ENCODE results near the gene CDT1. TPM values are rescaled to one million over a fixed set of nuclear protein-coding genes. Genes with fewer than 3 reads are reported as not detected.
A peak's percentile ranks its signal among the peaks of the same experiment; 100 is the strongest.

The CDT1 gene
- total RNA-seq, 4 donors from 2014 or later: 0.31 to 2.5 (median 0.42) TPM; not detected in 1

DNA sequence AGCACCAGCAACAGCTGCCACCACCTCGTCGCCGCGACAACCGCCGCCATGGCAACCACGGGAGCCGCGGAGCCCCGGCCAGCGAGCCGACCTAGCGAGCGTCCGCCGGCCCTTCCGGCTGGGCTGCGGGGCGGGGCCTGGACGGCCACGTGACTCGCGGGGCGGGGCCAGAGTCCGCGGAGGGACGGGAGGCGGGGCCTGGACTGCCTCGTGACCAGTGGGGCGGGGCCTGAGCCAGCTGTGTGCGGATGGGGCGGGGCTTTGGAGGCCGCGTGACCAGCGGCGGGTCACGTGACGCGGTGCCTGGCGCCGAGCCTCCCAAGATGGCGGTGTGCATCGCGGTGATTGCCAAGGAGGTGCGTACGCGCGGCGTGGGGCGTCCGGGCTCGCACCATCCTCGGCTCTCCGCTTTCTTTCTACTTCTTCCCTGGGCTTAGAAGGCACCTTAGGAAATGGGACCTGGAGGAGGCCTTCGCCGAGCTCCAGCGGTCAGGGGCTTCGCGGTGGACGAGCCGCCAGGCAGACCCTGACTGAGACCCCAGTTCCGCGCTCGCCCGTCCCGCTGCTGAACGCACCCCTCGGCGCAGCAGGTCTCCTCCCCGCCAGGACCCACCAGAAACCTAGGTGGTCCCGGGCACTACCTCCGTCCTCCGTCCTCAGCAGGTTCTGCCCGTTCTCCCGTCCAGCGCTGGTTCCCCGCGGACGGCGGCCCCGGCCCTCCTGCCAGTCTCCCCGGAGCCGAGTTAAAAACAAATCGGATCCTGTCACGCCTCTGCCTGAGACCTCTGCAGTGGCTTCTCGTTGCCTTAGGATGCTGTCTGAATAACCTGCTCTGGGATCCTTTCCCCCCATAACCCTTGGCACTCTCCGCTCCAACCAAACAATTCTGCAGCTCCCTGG, 53.5 kb downstream of the CDT1 start, which contains the start of the genes GALNS and TRAPPC2L:
Gene GALNS, minus strand, starts transcription at position 120 of the 900 bp plus-strand sequence. Its CDS starts 70 bp downstream, at position 50.
Gene TRAPPC2L, plus strand, starts transcription at position 300 of the 900 bp plus-strand sequence. Its CDS starts 24 bp downstream, at position 324.
- in situ Hi-C loops (cut with MboI; ENCODE audit: low sequenced_read_pairs in 4 of 4): loop anchor here in 1 of 4 donors (25.0 kb wide), 1 partner anchor 355 kb away; the partner anchor contains the start of genes SLC22A31 and ZNF778
- Histone ChIP-seq H3K27me3 (no peaks in the 10 kb centered on the region), H3K4me3 (peak within 1 kb of the TSS; percentile 91 to 99 (median 94)), H3K27ac (peak within 1 kb of the TSS; percentile 89 to 92 (median 90)), H3K9me3 (no peaks in the 10 kb centered on the region), H3K4me1 (peaks cover 16 to 17% of the 10 kb centered on the region in 2 donors), H3K36me3 (peaks cover 0 to 36% of the 10 kb centered on the region in 2 donors)
- ATAC-seq: peak; percentile 92 to 95
- intact Hi-C loops (cut with DNase I; ENCODE audit: low total_unique reads): loop anchor here (1.0 to 10.0 kb wide), 5 partner anchors 46 to 360 kb away; partner anchors contain the start of genes APRT, CDH15, CTU2 and RNF166
- peak; percentile 97 for DNase-seq
- peak; percentile 79 to 81 for TF ChIP-seq POLR2A (IDR thresholded peaks at IDR 0.05)
- TF ChIP-seq, protein P1, sequence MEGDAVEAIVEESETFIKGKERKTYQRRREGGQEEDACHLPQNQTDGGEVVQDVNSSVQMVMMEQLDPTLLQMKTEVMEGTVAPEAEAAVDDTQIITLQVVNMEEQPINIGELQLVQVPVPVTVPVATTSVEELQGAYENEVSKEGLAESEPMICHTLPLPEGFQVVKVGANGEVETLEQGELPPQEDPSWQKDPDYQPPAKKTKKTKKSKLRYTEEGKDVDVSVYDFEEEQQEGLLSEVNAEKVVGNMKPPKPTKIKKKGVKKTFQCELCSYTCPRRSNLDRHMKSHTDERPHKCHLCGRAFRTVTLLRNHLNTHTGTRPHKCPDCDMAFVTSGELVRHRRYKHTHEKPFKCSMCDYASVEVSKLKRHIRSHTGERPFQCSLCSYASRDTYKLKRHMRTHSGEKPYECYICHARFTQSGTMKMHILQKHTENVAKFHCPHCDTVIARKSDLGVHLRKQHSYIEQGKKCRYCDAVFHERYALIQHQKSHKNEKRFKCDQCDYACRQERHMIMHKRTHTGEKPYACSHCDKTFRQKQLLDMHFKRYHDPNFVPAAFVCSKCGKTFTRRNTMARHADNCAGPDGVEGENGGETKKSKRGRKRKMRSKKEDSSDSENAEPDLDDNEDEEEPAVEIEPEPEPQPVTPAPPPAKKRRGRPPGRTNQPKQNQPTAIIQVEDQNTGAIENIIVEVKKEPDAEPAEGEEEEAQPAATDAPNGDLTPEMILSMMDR (IDR thresholded peaks at IDR 0.05 in 4 of 5, conservative IDR thresholded peaks at IDR 0.05 in 1 of 5): peak in 2 of 5 experiments; percentile 44 to 54

DNA sequence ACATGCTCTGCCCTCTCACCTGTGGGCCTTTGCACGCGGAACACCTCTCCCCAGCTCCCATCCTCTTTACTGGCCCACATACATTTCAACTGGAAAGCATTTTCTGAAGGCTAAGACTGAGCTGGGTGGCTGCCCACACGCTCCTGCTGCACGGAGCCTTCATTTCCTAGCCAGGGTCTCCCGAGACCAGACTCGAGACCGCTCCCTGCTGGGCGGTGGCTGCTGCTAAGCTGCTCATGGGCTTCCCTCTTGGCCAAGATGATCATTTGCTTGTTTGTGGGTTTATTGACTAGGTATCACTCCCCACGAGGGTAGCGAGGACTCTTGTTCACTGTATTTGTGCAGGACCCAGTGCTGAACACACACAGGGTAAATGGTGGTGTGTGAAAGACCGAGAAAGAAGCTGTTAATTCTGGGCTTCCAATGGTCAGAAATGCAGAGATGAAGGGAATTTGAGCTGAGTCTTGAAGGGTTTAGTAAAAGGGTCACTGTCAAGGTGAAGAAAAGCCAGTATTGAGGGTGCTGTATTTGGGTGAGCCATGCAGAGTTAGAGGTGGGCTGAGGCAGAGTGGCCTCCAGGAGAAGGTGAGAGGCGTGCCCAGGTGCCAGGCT, 54.2 kb downstream of the CDT1 start:
- peak overlapping the region; percentile 91 to 99 (median 94) for H3K4me3 ChIP-seq
- peak overlapping the region; percentile 89 to 92 (median 90) for H3K27ac ChIP-seq
- DNase-seq (peak in 1 of 2 donors; percentile 50), ATAC-seq (peak; percentile 32 to 34)
- TF ChIP-seq, protein P1 (IDR thresholded peaks at IDR 0.05 in 4 of 5, conservative IDR thresholded peaks at IDR 0.05 in 1 of 5): peak; percentile 28 to 57 (median 37)
- no peak for TF ChIP-seq POLR2A (IDR thresholded peaks at IDR 0.05)
- no peaks in the 10 kb centered on the region for H3K9me3 ChIP-seq
- intact Hi-C loops (cut with DNase I; ENCODE audit: low total_unique reads) (loop anchor here (1.0 to 10.0 kb wide), 5 partner anchors 47 to 359 kb away; partner anchors contain the start of genes APRT, CDH15, CTU2 and RNF166), in situ Hi-C loops (cut with MboI; ENCODE audit: low sequenced_read_pairs in 4 of 4) (loop anchor here in 1 of 4 donors (25.0 kb wide), 1 partner anchor 354 kb away; the partner anchor contains the start of genes SLC22A31 and ZNF778)
- H3K36me3 ChIP-seq: peaks cover 0 to 41% of the 10 kb centered on the region in 2 donors
- H3K27me3 ChIP-seq: no peaks in the 10 kb centered on the region
- peaks cover 16 to 17% of the 10 kb centered on the region in 2 donors for H3K4me1 ChIP-seq

Other genes with a start within 250 kb of the CDT1 start
- 10 to 100 TPM; 10.9 to 20.5 (median 18.4) TPM for gene ZC3H18, start 233.4 kb upstream of the CDT1 start, total RNA-seq
- not detected for gene IL17C, start 165.2 kb upstream of the CDT1 start, total RNA-seq
- gene CYBA, start 152.7 kb upstream of the CDT1 start, total RNA-seq: 10 to 100 TPM in 3 of 4 donors, 1 to 10 TPM in 1; 5.1 to 33.2 (median 28.7) TPM
- 10 to 100 TPM in 3 of 4 donors, 1 to 10 TPM in 1; 9.0 to 16.3 (median 13.4) TPM for gene MVD, start 140.7 kb upstream of the CDT1 start, total RNA-seq
- 1 to 10 TPM; 1.2 to 2.2 (median 1.6) TPM for gene SNAI3, start 117.3 kb upstream of the CDT1 start, total RNA-seq
- gene RNF166, start 97.4 kb upstream of the CDT1 start, total RNA-seq: 10 to 100 TPM; 22.9 to 32.5 (median 26.1) TPM
- 10 to 100 TPM; 11.1 to 17.7 (median 14.1) TPM for gene CTU2, start 97.3 kb upstream of the CDT1 start, total RNA-seq
- 10 to 100 TPM in 3 of 4 donors, 1 to 10 TPM in 1; 9.0 to 37.0 (median 16.5) TPM for gene PIEZO1, start 18.6 kb upstream of the CDT1 start, total RNA-seq
- 10 to 100 TPM; 56.2 to 78.7 (median 62.4) TPM for gene APRT, start 8.1 kb downstream of the CDT1 start, total RNA-seq
- 10 to 100 TPM in 2 of 4 donors, 1 to 10 TPM in 2; 8.8 to 14.7 (median 10.0) TPM for gene GALNS, start 53.2 kb downstream of the CDT1 start, total RNA-seq
- gene TRAPPC2L, start 53.3 kb downstream of the CDT1 start, total RNA-seq: 10 to 100 TPM; 17.8 to 27.9 (median 20.5) TPM
- not detected for gene PABPN1L, start 62.9 kb downstream of the CDT1 start, total RNA-seq
- gene CBFA2T3, start 173.4 kb downstream of the CDT1 start, total RNA-seq: 1 to 10 TPM in 3 of 4 donors, under 1 TPM in 1; 0.95 to 7.3 (median 3.3) TPM